Panc1 (cell line): Measurements from ENCODE around the gene RSPH1. TPM values are rescaled to one million over a fixed set of nuclear protein-coding genes. Genes with fewer than 3 reads are reported as not detected.

Experiments
- ATAC-seq: fragments of 200-7000 bp; cut with Tn5 transposase; 2 replicates; pipeline ENCODE4 v1.9.1; 2020; ENCODE audit warnings: mild to moderate bottlenecking, moderate library complexity
- BruUV-seq: library from RNA; stranded (reverse); fragments of 400-500 nt; replicated peaks from 2 replicates; lab custom pipeline; 2021; lab: Mats Ljungman, UMichigan
- CTCF ChIA-PET: fragments of 300-600 bp; sonication (Branson Sonifier 250); formaldehyde crosslinking; loops from one replicate; lab custom pipeline; 2022; ENCODE audit warnings: antibody characterized with exemption; lab: Charles Lee
- POLR2A ChIA-PET: fragments of 300-600 bp; sonication (Branson Sonifier 250); formaldehyde crosslinking; loops from one replicate; lab custom pipeline; 2022; ENCODE audit warnings: antibody characterized with exemption; lab: Charles Lee
- DNase-seq: peaks from one replicate; pipeline ENCODE4 v3.0.0-alpha.2; 2010; ENCODE audit warnings: low read depth, low spot score
- H3K27ac ChIP-seq: 2 replicates; pipeline ENCODE4 v1.5.1; 2011; ENCODE audit warnings: mild to moderate bottlenecking, low read length, inconsistent platforms
- H3K27me3 ChIP-seq: fragments of 200-500 bp; sonication (Bioruptor generic); 2 replicates; pipeline ENCODE4 v1.6.0; 2014; ENCODE audit warnings: low read length, inconsistent platforms; ENCODE audit not compliant: control insufficient read depth, insufficient read depth
- H3K36me3 ChIP-seq: fragments of 200-500 bp; sonication (Bioruptor generic); 2 replicates; pipeline ENCODE4 v1.5.1; 2014; ENCODE audit warnings: inconsistent platforms, mild to moderate bottlenecking, low read length, moderate library complexity; ENCODE audit not compliant: control insufficient read depth, insufficient read depth
- H3K4me1 ChIP-seq: 2 replicates; pipeline ENCODE4 v1.5.1; 2011; ENCODE audit warnings: inconsistent platforms, mild to moderate bottlenecking, low read length, moderate library complexity; ENCODE audit not compliant: control insufficient read depth, insufficient read depth
- H3K4me3 ChIP-seq, 2 experiments: 2 replicates each; pipeline ENCODE4 v1.5.1; 2011 to 2012; ENCODE audit warnings: low read depth in 2 of 2, low read length in 2 of 2, mild to moderate bottlenecking in 2 of 2, inconsistent platforms in 1 of 2, moderate library complexity in 1 of 2
- H3K9me3 ChIP-seq: fragments of 200-500 bp; sonication (Bioruptor generic); 2 replicates; pipeline ENCODE4 v1.5.1; 2014; ENCODE audit warnings: low read depth, mild to moderate bottlenecking, inconsistent platforms, low read length, moderate library complexity; ENCODE audit not compliant: control insufficient read depth, insufficient read depth
- CTCF ChIP-seq: fragments of 450-650 bp; IDR thresholded peaks from 2 replicates; pipeline ENCODE4 v1.5.1; 2017; ENCODE audit warnings: mild to moderate bottlenecking
- POLR2AphosphoS5 ChIP-seq: IDR thresholded peaks from 2 replicates; pipeline ENCODE4 v1.6.1; 2012; ENCODE audit warnings: mild to moderate bottlenecking, low read depth, low read length, moderate library complexity
- REST ChIP-seq, 2 experiments: IDR thresholded peaks; 2 replicates each; pipeline ENCODE4 v1.6.1; 2011 to 2012; ENCODE audit warnings: low read depth in 2 of 2, control low read depth in 1 of 2, low read length in 1 of 2, mild to moderate bottlenecking in 1 of 2, moderate library complexity in 1 of 2; ENCODE audit not compliant: insufficient read depth in 1 of 2
- SIN3A ChIP-seq: IDR thresholded peaks from 2 replicates; pipeline ENCODE4 v1.6.1; 2012; ENCODE audit warnings: low read depth, mild to moderate bottlenecking, low read length, moderate library complexity, borderline replicate concordance; ENCODE audit not compliant: insufficient read depth
- TCF7L2 ChIP-seq: IDR thresholded peaks from 2 replicates; pipeline ENCODE4 v1.6.1; 2011; ENCODE audit warnings: mild to moderate bottlenecking, low read depth, low read length, inconsistent platforms
- in situ Hi-C: cut with HindIII; loops from 2 replicates; pipeline ENCODE4 v1.10.0; 2016; ENCODE audit warnings: low sequenced_read_pairs, low pct_unique_long_range_greater_than_20kb
- intact Hi-C: fragments of 100-400 bp; cut with micrococcal nuclease; formaldehyde crosslinking; loops from one replicate; pipeline ENCODE4 v1.10.0; 2022; ENCODE audit not compliant: unreplicated experiment
- total RNA-seq: library from RNA; stranded (reverse); gene quantifications from one replicate; pipeline ENCODE4 v1.2.1, GENCODE V29; 2021; ENCODE audit not compliant: unreplicated experiment

Gene RSPH1
- total RNA-seq, 1 experiment from 2014 or later: 0.46 TPM

- H3K9me3 ChIP-seq: peaks cover 5% of the 10 kb centered on the region; the same call in 1 of the 2 replicates
- TF ChIP-seq POLR2AphosphoS5: no peak
- no peak for TF ChIP-seq SIN3A
- TF ChIP-seq REST (IDR thresholded peaks at IDR 0.05; ENCODE audit: insufficient read depth in 1 of 2, low read depth in 2 of 2, low read length in 1 of 2): no peak
- TF ChIP-seq TCF7L2: no peak
- no TSS peak for BruUV-seq
- H3K4me1 ChIP-seq: no peaks in the 10 kb centered on the region
- intact Hi-C loops: no loop called here
- in situ Hi-C loops: no loop called here
- no peaks in the 10 kb centered on the region for H3K36me3 ChIP-seq
- no peak overlapping the region for H3K4me3 ChIP-seq
- no peak for DNase-seq
- ChIA-PET CTCF (no interaction called here), POLR2A (no interaction called here)
- H3K27me3 ChIP-seq: peaks cover 3% of the 10 kb centered on the region; the same call in 1 of the 2 replicates
- no peak overlapping the region for H3K27ac ChIP-seq
- no peak for ATAC-seq
Measured at GRCh38 chr21:42436914-42437313, 59.1 kb downstream of the RSPH1 start.

GRCh38 chr21:42435833-42436232, 60.2 kb downstream of the RSPH1 start:
- Histone ChIP-seq H3K27me3 (peaks cover 3% of the 10 kb centered on the region; the same call in 1 of the 2 replicates), H3K4me3 (no peak overlapping the region), H3K27ac (no peak overlapping the region), H3K9me3 (peaks cover 5% of the 10 kb centered on the region; the same call in 1 of the 2 replicates), H3K36me3 (no peaks in the 10 kb centered on the region), H3K4me1 (no peaks in the 10 kb centered on the region)
- no peak for TF ChIP-seq REST (IDR thresholded peaks at IDR 0.05; ENCODE audit: insufficient read depth in 1 of 2, low read depth in 2 of 2, low read length in 1 of 2)
- TF ChIP-seq SIN3A: no peak
- no peak for TF ChIP-seq TCF7L2
- no peak for TF ChIP-seq POLR2AphosphoS5
- no peak for TF ChIP-seq CTCF
- intact Hi-C loops (no loop called here), in situ Hi-C loops (no loop called here)
- ChIA-PET CTCF (no interaction called here), POLR2A (no interaction called here)
- no peak for ATAC-seq
- DNase-seq: no peak
- BruUV-seq: no TSS peak
